Thoracic aorta (tissue), 2 donors: ENCODE measurements around the gene TCF20. TPM values are rescaled to one million over a fixed set of nuclear protein-coding genes. Genes with fewer than 3 reads are reported as not detected.

Experiments
- ATAC-seq: fragments of 150-250 bp; one replicate; pipeline ENCODE4 v1.8.0; 2017; ENCODE audit warnings: low read depth; ENCODE audit not compliant: insufficient number of reproducible peaks, low FRiP score
- DNase-seq: peaks from one replicate; pipeline ENCODE4 v3.0.0-alpha.2; 2020; ENCODE audit warnings: low spot score
- H3K27ac ChIP-seq, 2 donors: fragments of 200-600 bp; sonication (generic); 1 replicate in 1 of 2; 2 replicates in 1 of 2; pipeline ENCODE4 v1.5.1; 2016; ENCODE audit warnings: mild to moderate bottlenecking in 2 of 2, moderate library complexity in 2 of 2
- H3K27me3 ChIP-seq: fragments of 200-600 bp; sonication (generic); replicated peaks from 2 replicates; pipeline ENCODE4 v1.6.0; 2016; ENCODE audit warnings: mild to moderate bottlenecking; ENCODE audit not compliant: insufficient read depth
- H3K36me3 ChIP-seq: fragments of 200-600 bp; sonication (generic); one replicate; pipeline ENCODE4 v1.5.1; 2016
- H3K4me1 ChIP-seq, 2 donors: fragments of 200-600 bp; sonication (generic); 1 replicate in 1 of 2; 2 replicates in 1 of 2; pipeline versions ENCODE4 v1.5.1 to v1.6.0; 2016; ENCODE audit warnings: low read depth in 2 of 2, mild to moderate bottlenecking in 1 of 2; ENCODE audit not compliant: control insufficient read depth in 1 of 2
- H3K4me3 ChIP-seq: fragments of 200-600 bp; sonication (generic); 2 replicates; pipeline ENCODE4 v1.5.1; 2016; ENCODE audit warnings: mild to moderate bottlenecking
- H3K9me3 ChIP-seq: fragments of 200-600 bp; sonication (generic); 2 replicates; pipeline ENCODE4 v1.5.1; 2016
- total RNA-seq, 2 donors: library from RNA; depleted of rRNA; stranded (reverse); fragments of >200 nt; gene quantifications; one replicate each; pipeline versions ENCODE4 v1.1.0 to v1.2.3, GENCODE V29; 2016
- TF ChIP-seq, protein P1 (sequence below): fragments of 200-600 bp; sonication (generic); IDR thresholded peaks from one replicate; pipeline ENCODE4 v1.5.1; 2019; ENCODE audit warnings: antibody characterized with exemption

TCF20 gene
- total RNA-seq, 2 donors from 2014 or later = 25.7 to 30.3 TPM

DNA sequence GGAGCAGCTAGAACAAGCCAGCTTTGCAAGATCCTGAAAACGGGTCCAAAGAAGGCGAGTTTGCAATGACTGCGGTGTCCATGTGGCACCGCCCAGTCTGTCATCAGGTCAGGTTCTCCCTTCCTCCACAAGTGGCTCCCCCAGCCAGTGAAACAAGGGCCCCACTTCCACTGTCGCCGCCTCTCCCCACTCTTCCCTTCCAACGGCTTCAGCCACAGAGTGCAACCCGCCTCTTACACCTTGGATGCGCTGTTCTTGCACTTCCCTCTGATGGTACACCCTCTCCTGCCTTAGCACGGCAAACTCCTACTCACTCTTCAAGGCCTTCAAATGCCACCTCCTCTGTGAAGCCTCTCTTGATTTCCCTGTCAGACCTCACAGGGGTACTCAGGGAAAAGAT lies 10.8 kb upstream of the TCF20 start:
- Histone ChIP-seq H3K27me3 (no peaks in the 10 kb centered on the region), H3K27ac (no peak overlapping the region), H3K4me1 (peaks cover 7 to 16% of the 10 kb centered on the region in 2 donors), H3K4me3 (no peak overlapping the region), H3K9me3 (no peaks in the 10 kb centered on the region), H3K36me3 (no peaks in the 10 kb centered on the region)
- no peak for DNase-seq
- no peak for ATAC-seq
- TF ChIP-seq, protein P1, sequence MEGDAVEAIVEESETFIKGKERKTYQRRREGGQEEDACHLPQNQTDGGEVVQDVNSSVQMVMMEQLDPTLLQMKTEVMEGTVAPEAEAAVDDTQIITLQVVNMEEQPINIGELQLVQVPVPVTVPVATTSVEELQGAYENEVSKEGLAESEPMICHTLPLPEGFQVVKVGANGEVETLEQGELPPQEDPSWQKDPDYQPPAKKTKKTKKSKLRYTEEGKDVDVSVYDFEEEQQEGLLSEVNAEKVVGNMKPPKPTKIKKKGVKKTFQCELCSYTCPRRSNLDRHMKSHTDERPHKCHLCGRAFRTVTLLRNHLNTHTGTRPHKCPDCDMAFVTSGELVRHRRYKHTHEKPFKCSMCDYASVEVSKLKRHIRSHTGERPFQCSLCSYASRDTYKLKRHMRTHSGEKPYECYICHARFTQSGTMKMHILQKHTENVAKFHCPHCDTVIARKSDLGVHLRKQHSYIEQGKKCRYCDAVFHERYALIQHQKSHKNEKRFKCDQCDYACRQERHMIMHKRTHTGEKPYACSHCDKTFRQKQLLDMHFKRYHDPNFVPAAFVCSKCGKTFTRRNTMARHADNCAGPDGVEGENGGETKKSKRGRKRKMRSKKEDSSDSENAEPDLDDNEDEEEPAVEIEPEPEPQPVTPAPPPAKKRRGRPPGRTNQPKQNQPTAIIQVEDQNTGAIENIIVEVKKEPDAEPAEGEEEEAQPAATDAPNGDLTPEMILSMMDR = no peak

DNA sequence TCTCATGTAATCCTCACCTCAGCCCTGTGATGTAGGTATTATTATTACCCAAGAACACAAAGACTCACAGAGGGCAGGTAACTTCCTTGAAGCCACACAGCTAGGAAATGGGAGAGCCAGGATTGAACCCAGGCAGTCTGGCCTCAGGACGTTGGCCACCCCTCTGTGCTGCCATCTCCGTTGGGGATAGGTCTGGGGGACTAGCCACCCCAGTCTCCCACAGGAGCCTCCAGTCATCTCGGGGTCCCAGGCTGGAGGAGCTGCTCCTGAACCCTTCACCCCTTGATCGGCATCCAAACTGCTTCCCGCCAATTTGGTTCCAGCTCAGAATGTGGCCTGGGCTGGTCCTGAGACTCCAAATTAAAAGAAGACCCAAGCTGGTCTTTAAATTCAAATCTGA lies 10.4 kb upstream of the TCF20 start:
- Histone ChIP-seq H3K36me3 (no peaks in the 10 kb centered on the region), H3K27me3 (no peaks in the 10 kb centered on the region), H3K4me1 (peaks cover 7 to 16% of the 10 kb centered on the region in 2 donors), H3K9me3 (no peaks in the 10 kb centered on the region), H3K4me3 (no peak overlapping the region), H3K27ac (no peak overlapping the region)
- ATAC-seq (no peak), DNase-seq (no peak)
- TF ChIP-seq, protein P1 = no peak

DNA sequence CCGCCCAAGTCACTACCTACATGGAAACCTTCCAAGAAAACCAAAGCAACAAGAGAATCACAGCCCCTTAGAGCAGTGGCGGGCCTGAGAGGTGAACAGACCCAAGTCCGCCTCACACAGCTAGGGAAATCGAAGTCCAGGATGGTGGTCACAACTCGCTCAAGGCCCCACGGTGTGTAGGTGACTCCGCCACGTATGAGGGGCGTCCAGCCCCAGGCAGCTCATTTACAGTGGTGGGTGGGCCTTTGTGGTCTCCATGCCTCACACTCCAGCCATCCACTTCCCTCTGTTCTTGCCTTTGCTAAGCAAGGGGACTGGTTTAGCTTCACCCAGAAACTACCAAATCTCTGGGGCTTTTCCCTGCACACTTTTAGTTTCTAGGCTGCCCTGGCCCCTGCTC lies 9.7 kb upstream of the TCF20 start:
- Histone ChIP-seq H3K27me3 (no peaks in the 10 kb centered on the region), H3K36me3 (no peaks in the 10 kb centered on the region), H3K4me3 (no peak overlapping the region), H3K4me1 (peaks cover 7 to 16% of the 10 kb centered on the region in 2 donors), H3K9me3 (no peaks in the 10 kb centered on the region), H3K27ac (no peak overlapping the region)
- DNase-seq (no peak), ATAC-seq (no peak)
- TF ChIP-seq, protein P1 = no peak

DNA sequence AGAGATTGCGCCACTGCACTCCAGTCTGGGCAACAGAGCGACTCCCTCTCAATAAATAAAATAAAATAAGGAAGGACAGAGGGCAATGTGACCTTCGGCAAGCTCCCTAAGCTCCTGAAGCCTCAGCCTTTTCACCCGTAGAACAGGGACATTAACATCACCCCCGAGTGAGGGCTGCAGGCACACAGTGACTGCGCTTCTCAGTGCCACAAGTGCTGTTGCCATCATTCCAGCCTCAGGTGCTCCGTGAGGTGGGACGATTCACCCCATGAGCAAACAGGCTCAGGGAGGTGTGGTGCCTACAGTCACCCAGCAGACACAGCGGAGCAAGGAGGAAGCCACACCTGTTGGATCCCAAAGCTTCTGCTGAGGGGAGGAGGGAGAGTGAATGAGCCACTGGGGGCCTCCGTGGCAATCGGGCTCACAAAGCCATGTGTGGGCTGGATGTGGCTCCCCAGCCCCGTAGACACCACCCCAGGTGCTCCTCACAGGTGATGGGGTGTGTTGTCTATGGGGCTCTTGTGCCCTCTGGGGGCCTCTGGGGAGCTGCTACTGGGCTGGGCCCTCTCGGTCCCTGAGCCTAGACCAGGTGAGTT lies 9.1 kb upstream of the TCF20 start:
- no peak overlapping the region for H3K4me3 ChIP-seq
- no peak for ATAC-seq
- no peaks in the 10 kb centered on the region for H3K27me3 ChIP-seq
- no peak for DNase-seq
- H3K27ac ChIP-seq = no peak overlapping the region
- H3K9me3 ChIP-seq = no peaks in the 10 kb centered on the region
- H3K36me3 ChIP-seq = no peaks in the 10 kb centered on the region
- TF ChIP-seq, protein P1 = no peak
- peaks cover 7 to 16% of the 10 kb centered on the region in 2 donors for H3K4me1 ChIP-seq

DNA sequence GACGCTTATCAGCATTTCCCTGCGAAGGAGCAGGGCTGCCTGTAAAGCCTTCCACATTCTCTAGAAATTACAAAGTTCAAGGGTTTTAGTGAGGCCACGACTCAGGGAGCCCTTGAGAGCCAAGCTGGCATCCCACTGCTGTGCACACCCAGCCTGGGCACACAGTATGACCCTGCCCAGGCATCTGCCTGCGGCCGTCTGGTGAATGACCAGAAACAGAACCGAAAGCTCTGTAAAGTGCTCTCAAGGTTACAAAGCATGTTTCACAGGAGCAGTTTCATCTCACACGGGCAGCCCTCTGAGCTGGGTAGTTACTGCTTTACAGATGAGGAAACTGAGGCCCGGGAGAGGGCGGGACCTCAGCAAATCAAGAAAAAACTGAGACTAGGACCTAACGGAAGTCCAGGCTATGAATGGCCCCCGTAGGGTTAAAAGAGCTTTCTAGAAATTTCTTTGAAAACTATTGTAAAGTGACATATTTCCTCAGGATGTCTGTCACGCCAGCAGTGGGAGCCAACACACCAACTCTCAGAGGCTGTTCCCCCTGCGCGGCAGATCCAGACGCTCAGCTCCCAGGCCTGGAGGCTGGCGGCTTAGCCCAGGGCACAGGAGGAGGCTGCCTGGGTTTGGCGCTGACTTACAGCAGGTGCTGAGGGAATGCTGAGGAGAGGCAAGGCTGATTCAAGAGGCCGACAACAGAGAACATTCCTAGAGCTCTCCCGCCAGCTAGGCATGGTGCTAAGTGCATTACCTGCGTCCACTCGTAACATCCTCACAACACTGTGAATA lies 7.7 kb upstream of the TCF20 start:
- Histone ChIP-seq H3K27me3 (no peaks in the 10 kb centered on the region), H3K4me1 (peaks cover 3 to 4% of the 10 kb centered on the region in 2 donors), H3K36me3 (no peaks in the 10 kb centered on the region), H3K27ac (no peak overlapping the region), H3K4me3 (no peak overlapping the region), H3K9me3 (no peaks in the 10 kb centered on the region)
- no peak for DNase-seq
- TF ChIP-seq, protein P1 = no peak
- ATAC-seq = no peak
